Upper lobe of left lung (tissue), 4 donors: Measurements from ENCODE around the gene CYP2J2.

Experiments
- CTCF ChIP-seq, 6 experiments: fragments of 450-650 bp in 4 of 6; fragments of 200-600 bp in 2 of 6; sonication (generic) in 2 of 6; IDR thresholded peaks; one replicate each; pipeline ENCODE4 v1.5.1; 2016 to 2019; ENCODE audit warnings: antibody characterized with exemption in 6 of 6
- EP300 ChIP-seq, 4 donors: sonication (generic); formaldehyde crosslinking; IDR thresholded peaks; one replicate each; pipeline ENCODE4 v1.5.1; 2017; ENCODE audit warnings: antibody characterized with exemption in 4 of 4, control low read depth in 2 of 4
- POLR2A ChIP-seq, 4 donors: fragments of 450-650 bp; IDR thresholded peaks; one replicate each; pipeline ENCODE4 v1.5.1; 2016 to 2017; ENCODE audit warnings: antibody characterized with exemption in 4 of 4, mild to moderate bottlenecking in 2 of 4
- POLR2AphosphoS5 ChIP-seq, 2 donors: sonication (generic); formaldehyde crosslinking; IDR thresholded peaks; one replicate each; pipeline ENCODE4 v1.5.1; 2017; ENCODE audit warnings: antibody characterized with exemption in 2 of 2

- TF ChIP-seq CTCF (IDR thresholded peaks at IDR 0.05) = no peak
- TF ChIP-seq POLR2AphosphoS5 (IDR thresholded peaks at IDR 0.05) = no peak
- no peak for TF ChIP-seq EP300 (IDR thresholded peaks at IDR 0.05)
- no peak for TF ChIP-seq POLR2A (IDR thresholded peaks at IDR 0.05)
Measured at GRCh38 chr1:59908084-59908483, 18.5 kb downstream of the CYP2J2 start.
